ENCODE data around the gene NF2. TPM values are rescaled to one million over a fixed set of nuclear protein-coding genes. Genes with fewer than 3 reads are reported as not detected.

The NF2 gene
- total RNA-seq, 2 experiments from 2014 or later: 23.1 to 24.5 TPM

DNA sequence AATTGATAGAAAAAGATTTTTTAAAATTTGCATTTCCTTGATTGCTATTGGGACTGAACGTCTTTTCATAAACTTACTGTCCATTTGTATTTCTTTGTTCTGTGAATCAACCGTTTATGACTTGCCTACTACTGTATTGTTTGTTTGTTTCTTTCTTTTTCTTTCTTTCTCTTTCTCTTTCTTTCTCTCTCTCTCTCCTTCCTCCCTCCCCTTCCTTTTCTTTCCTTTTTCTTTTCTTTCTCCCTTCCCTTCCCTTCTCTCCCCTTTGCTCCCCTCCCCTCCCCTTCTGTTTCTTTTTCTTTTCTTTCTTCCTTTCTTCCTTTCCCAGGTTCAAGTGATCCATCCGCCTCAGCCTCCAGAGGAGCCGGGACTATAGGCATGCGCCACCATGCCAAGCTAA is 46.9 kb downstream of the NF2 start:
- Histone ChIP-seq H3K9me3 (ENCODE audit: control insufficient read depth in 1 of 2, insufficient read depth in 1 of 2, low read length in 2 of 2) (no peaks in the 10 kb centered on the region), H3K27ac (ENCODE audit: low read depth in 1 of 2, low read length in 2 of 2) (no peak overlapping the region), H3K36me3 (ENCODE audit: insufficient read depth, low read length) (peaks cover 32% of the 10 kb centered on the region), H3K27me3 (ENCODE audit: control insufficient read depth in 1 of 2, insufficient read depth in 2 of 2, low read length in 2 of 2) (no peaks in the 10 kb centered on the region), H3K4me3 (ENCODE audit: low read length) (no peak overlapping the region), H3K4me1 (ENCODE audit: insufficient read depth, low read length) (no peaks in the 10 kb centered on the region)
- H3K27ac Mint-ChIP-seq: no peak overlapping the region
- intact Hi-C loops (cut with DNase I, micrococcal nuclease): no loop called here
- ATAC-seq (ENCODE audit: poor library complexity) (no peak), DNase-seq (no peak)
- POLR2A ChIA-PET: no interaction called here
- peaks cover 66% of the 10 kb centered on the region for H3K36me3 Mint-ChIP-seq (ENCODE audit: low read depth)
- CTCF ChIA-PET: no interaction called here
- no peaks in the 10 kb centered on the region for H3K9me3 Mint-ChIP-seq
- H3K4me1 Mint-ChIP-seq (ENCODE audit: low read depth): no peaks in the 10 kb centered on the region
- H3K4me3 Mint-ChIP-seq: no peak overlapping the region
- TF ChIP-seq, protein P1, sequence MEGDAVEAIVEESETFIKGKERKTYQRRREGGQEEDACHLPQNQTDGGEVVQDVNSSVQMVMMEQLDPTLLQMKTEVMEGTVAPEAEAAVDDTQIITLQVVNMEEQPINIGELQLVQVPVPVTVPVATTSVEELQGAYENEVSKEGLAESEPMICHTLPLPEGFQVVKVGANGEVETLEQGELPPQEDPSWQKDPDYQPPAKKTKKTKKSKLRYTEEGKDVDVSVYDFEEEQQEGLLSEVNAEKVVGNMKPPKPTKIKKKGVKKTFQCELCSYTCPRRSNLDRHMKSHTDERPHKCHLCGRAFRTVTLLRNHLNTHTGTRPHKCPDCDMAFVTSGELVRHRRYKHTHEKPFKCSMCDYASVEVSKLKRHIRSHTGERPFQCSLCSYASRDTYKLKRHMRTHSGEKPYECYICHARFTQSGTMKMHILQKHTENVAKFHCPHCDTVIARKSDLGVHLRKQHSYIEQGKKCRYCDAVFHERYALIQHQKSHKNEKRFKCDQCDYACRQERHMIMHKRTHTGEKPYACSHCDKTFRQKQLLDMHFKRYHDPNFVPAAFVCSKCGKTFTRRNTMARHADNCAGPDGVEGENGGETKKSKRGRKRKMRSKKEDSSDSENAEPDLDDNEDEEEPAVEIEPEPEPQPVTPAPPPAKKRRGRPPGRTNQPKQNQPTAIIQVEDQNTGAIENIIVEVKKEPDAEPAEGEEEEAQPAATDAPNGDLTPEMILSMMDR (IDR thresholded peaks at IDR 0.05): no peak
- no peaks in the 10 kb centered on the region for H3K27me3 Mint-ChIP-seq

DNA sequence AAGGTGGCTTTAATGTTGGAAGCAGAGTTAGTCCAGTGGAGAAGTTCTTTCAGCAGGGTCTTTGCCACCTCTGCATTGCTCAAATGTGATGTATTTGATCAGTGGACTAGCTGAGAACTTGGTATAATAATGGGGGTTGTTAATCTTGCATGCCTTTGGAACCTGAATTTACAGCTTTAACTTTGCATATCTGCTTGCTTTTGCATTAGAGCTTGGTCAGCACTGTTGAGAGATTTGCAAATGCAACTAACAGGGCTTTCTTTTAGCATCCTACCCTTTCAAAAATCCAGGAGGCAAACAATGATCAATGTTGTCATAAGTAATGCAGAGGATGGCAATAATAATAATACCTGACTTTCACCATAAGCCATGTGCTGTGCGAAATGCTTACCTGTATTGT is 48.2 kb downstream of the NF2 start:
- ATAC-seq (ENCODE audit: poor library complexity) (no peak), DNase-seq (no peak)
- no peaks in the 10 kb centered on the region for H3K4me1 ChIP-seq (ENCODE audit: insufficient read depth, low read length)
- CTCF ChIA-PET: no interaction called here
- H3K4me3 ChIP-seq (ENCODE audit: low read length): no peak overlapping the region
- no peaks in the 10 kb centered on the region for H3K27me3 Mint-ChIP-seq
- intact Hi-C loops (cut with DNase I, micrococcal nuclease): no loop called here
- peaks cover 34% of the 10 kb centered on the region for H3K36me3 ChIP-seq (ENCODE audit: insufficient read depth, low read length)
- H3K4me3 Mint-ChIP-seq: no peak overlapping the region
- H3K27ac Mint-ChIP-seq: no peak overlapping the region
- no peak overlapping the region for H3K27ac ChIP-seq (ENCODE audit: low read depth in 1 of 2, low read length in 2 of 2)
- peaks cover 62% of the 10 kb centered on the region for H3K36me3 Mint-ChIP-seq (ENCODE audit: low read depth)
- TF ChIP-seq, protein P1 (IDR thresholded peaks at IDR 0.05): no peak
- no peaks in the 10 kb centered on the region for H3K9me3 Mint-ChIP-seq
- no peaks in the 10 kb centered on the region for H3K4me1 Mint-ChIP-seq (ENCODE audit: low read depth)
- no peaks in the 10 kb centered on the region for H3K9me3 ChIP-seq (ENCODE audit: control insufficient read depth in 1 of 2, insufficient read depth in 1 of 2, low read length in 2 of 2)
- no peaks in the 10 kb centered on the region for H3K27me3 ChIP-seq (ENCODE audit: control insufficient read depth in 1 of 2, insufficient read depth in 2 of 2, low read length in 2 of 2)
- POLR2A ChIA-PET: no interaction called here

DNA sequence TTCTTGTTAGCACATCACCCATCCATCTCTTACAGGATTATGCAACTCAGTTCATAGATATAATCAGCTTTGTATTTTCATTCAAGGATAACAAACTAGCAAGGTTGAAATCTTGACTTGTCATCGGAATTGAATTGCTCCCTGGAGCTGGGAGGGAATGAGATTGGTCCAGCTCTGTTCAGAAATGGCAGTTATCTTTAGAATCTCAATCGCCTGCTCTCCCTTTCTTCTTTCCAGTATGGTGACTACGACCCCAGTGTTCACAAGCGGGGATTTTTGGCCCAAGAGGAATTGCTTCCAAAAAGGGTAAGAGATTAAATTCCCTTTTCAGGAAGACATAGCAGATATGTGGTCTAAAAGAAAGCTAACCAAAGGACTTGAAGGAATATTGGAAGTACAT is 51.0 kb downstream of the NF2 start:
- no peak overlapping the region for H3K27ac Mint-ChIP-seq
- H3K4me3 Mint-ChIP-seq: no peak overlapping the region
- no peaks in the 10 kb centered on the region for H3K9me3 ChIP-seq (ENCODE audit: control insufficient read depth in 1 of 2, insufficient read depth in 1 of 2, low read length in 2 of 2)
- CTCF ChIA-PET: interaction anchor here (1.2 to 1.6 kb wide), 2 partner anchors 18 to 29 kb away, joined by 5 read pairs; no protein-coding TSS in a partner anchor
- no peak overlapping the region for H3K4me3 ChIP-seq (ENCODE audit: low read length)
- no peak for DNase-seq
- TF ChIP-seq, protein P1 (IDR thresholded peaks at IDR 0.05): no peak
- no peaks in the 10 kb centered on the region for H3K4me1 Mint-ChIP-seq (ENCODE audit: low read depth)
- H3K9me3 Mint-ChIP-seq: no peaks in the 10 kb centered on the region
- intact Hi-C loops (cut with DNase I, micrococcal nuclease): no loop called here
- ATAC-seq (ENCODE audit: poor library complexity): no peak
- H3K27ac ChIP-seq (ENCODE audit: low read depth in 1 of 2, low read length in 2 of 2): no peak overlapping the region
- no peaks in the 10 kb centered on the region for H3K27me3 ChIP-seq (ENCODE audit: control insufficient read depth in 1 of 2, insufficient read depth in 2 of 2, low read length in 2 of 2)
- POLR2A ChIA-PET: no interaction called here
- H3K27me3 Mint-ChIP-seq: no peaks in the 10 kb centered on the region
- peaks cover 63% of the 10 kb centered on the region for H3K36me3 Mint-ChIP-seq (ENCODE audit: low read depth)
- no peaks in the 10 kb centered on the region for H3K4me1 ChIP-seq (ENCODE audit: insufficient read depth, low read length)
- H3K36me3 ChIP-seq (ENCODE audit: insufficient read depth, low read length): peaks cover 34% of the 10 kb centered on the region

Measured in CD4-positive, alpha-beta T cell (primary cell).